ENCODE results near the gene GPC6.

Gene GPC6

GRCh38 chr13:94109715-94110374 is 883.2 kb downstream of the GPC6 start:
- Mint-ChIP-seq H3K9me3 (peaks cover 9% of the 10 kb centered on the region), H3K36me3 (ENCODE audit: low read depth) (peaks cover 17% of the 10 kb centered on the region), H3K27me3 (ENCODE audit: low read depth) (no peaks in the 10 kb centered on the region)

GRCh38 chr13:94112227-94112626 is 885.6 kb downstream of the GPC6 start:
- H3K36me3 Mint-ChIP-seq (ENCODE audit: low read depth), result peaks cover 4% of the 10 kb centered on the region
- no peaks in the 10 kb centered on the region for H3K9me3 Mint-ChIP-seq
- H3K27ac Mint-ChIP-seq, result peak overlapping the region in 1 of 3 experiments; percentile 14
- no peak for TF ChIP-seq CTCF (IDR thresholded peaks at IDR 0.05; ENCODE audit: unreplicated experiment in 3 of 3)
- H3K27me3 Mint-ChIP-seq (ENCODE audit: low read depth), result no peaks in the 10 kb centered on the region
- no peaks in the 10 kb centered on the region for H3K4me1 Mint-ChIP-seq
- H3K4me3 Mint-ChIP-seq, result no peak overlapping the region

More at GRCh38 chr13:94109715-94110374, 883.2 kb downstream of the GPC6 start:
- no peak for TF ChIP-seq CTCF (IDR thresholded peaks at IDR 0.05; ENCODE audit: unreplicated experiment in 3 of 3)
- H3K4me3 Mint-ChIP-seq, result no peak overlapping the region
- no peaks in the 10 kb centered on the region for H3K4me1 Mint-ChIP-seq
- H3K27ac Mint-ChIP-seq, result no peak overlapping the region

- no peaks in the 10 kb centered on the region for H3K36me3 Mint-ChIP-seq (ENCODE audit: low read depth)
- H3K4me3 Mint-ChIP-seq, result no peak overlapping the region
- H3K4me1 Mint-ChIP-seq, result no peaks in the 10 kb centered on the region
- peak in 1 of 3 experiments; percentile 21 for TF ChIP-seq CTCF (IDR thresholded peaks at IDR 0.05; ENCODE audit: unreplicated experiment in 3 of 3)
- H3K27me3 Mint-ChIP-seq (ENCODE audit: low read depth), result no peaks in the 10 kb centered on the region
- H3K9me3 Mint-ChIP-seq, result no peaks in the 10 kb centered on the region
- H3K27ac Mint-ChIP-seq, result peak overlapping the region; percentile 33 to 62 (median 58)
Observed at GRCh38 chr13:94112731-94113130, 886.1 kb downstream of the GPC6 start.

DNA sequence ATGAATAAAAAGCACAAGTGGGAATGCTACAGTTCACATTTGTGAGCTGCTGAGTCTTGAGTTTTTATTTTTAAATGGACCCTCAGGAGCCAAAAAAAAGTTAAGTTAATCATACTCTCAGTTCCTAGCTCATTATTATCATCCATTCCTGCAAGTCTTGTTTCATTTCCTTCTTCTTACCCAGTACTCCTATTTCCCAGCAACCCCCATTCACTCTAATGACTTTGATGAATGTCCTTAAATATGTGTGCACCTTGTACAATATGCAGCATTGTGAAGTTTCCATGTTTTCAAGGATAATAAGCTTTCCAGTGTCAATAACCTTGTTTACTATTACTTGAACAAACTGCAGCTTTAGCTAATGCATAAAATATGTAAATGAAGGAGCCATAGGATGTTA is 886.6 kb downstream of the GPC6 start:
- H3K27ac Mint-ChIP-seq, result peak overlapping the region; percentile 33 to 62 (median 58)
- H3K4me3 Mint-ChIP-seq, result no peak overlapping the region
- H3K9me3 Mint-ChIP-seq, result no peaks in the 10 kb centered on the region
- TF ChIP-seq CTCF (IDR thresholded peaks at IDR 0.05; ENCODE audit: unreplicated experiment in 3 of 3), result no peak
- H3K27me3 Mint-ChIP-seq (ENCODE audit: low read depth), result no peaks in the 10 kb centered on the region
- no peaks in the 10 kb centered on the region for H3K36me3 Mint-ChIP-seq (ENCODE audit: low read depth)
- no peaks in the 10 kb centered on the region for H3K4me1 Mint-ChIP-seq

- Mint-ChIP-seq H3K27ac (peak overlapping the region in 2 of 3 experiments; percentile 9 to 55), H3K36me3 (ENCODE audit: low read depth) (no peaks in the 10 kb centered on the region), H3K4me1 (no peaks in the 10 kb centered on the region), H3K27me3 (ENCODE audit: low read depth) (no peaks in the 10 kb centered on the region), H3K9me3 (no peaks in the 10 kb centered on the region), H3K4me3 (no peak overlapping the region)
- no peak for TF ChIP-seq CTCF (IDR thresholded peaks at IDR 0.05; ENCODE audit: unreplicated experiment in 3 of 3)
Observed at GRCh38 chr13:94114166-94114565, 887.6 kb downstream of the GPC6 start.

GRCh38 chr13:94115054-94115453 is 888.4 kb downstream of the GPC6 start:
- no peak overlapping the region for H3K4me3 Mint-ChIP-seq
- no peak for TF ChIP-seq CTCF (IDR thresholded peaks at IDR 0.05; ENCODE audit: unreplicated experiment in 3 of 3)
- peak overlapping the region in 1 of 3 experiments; percentile 19 for H3K27ac Mint-ChIP-seq
- peaks cover 5% of the 10 kb centered on the region for H3K4me1 Mint-ChIP-seq
- no peaks in the 10 kb centered on the region for H3K36me3 Mint-ChIP-seq (ENCODE audit: low read depth)
- no peaks in the 10 kb centered on the region for H3K27me3 Mint-ChIP-seq (ENCODE audit: low read depth)
- H3K9me3 Mint-ChIP-seq, result no peaks in the 10 kb centered on the region
